Measurements from ENCODE around the gene SEC61G.

Gene SEC61G

GRCh38 chr7:54749200-54749599 lies 9.8 kb downstream of the SEC61G start:
- Histone ChIP-seq H3K4me1 (ENCODE audit: insufficient read depth, low read length) (no peaks in the 10 kb centered on the region), H3K36me3 (ENCODE audit: insufficient read depth, low read length) (peaks cover 53% of the 10 kb centered on the region), H3K27me3 (ENCODE audit: control insufficient read depth in 1 of 2, insufficient read depth in 2 of 2, low read length in 2 of 2) (no peaks in the 10 kb centered on the region), H3K9ac (ENCODE audit: low read length) (no peak overlapping the region), H3K27ac (ENCODE audit: low read depth, low read length) (no peak overlapping the region), H3K4me3 (ENCODE audit: low read depth in 1 of 2, low read length in 2 of 2) (no peak overlapping the region), H3K9me3 (ENCODE audit: low read length) (no peaks in the 10 kb centered on the region)

GRCh38 chr7:54747234-54747633 lies 11.8 kb downstream of the SEC61G start:
- Histone ChIP-seq H3K27me3 (ENCODE audit: control insufficient read depth in 1 of 2, insufficient read depth in 2 of 2, low read length in 2 of 2) (no peaks in the 10 kb centered on the region), H3K27ac (ENCODE audit: low read depth, low read length) (no peak overlapping the region), H3K4me3 (ENCODE audit: low read depth in 1 of 2, low read length in 2 of 2) (no peak overlapping the region), H3K9ac (ENCODE audit: low read length) (no peak overlapping the region), H3K9me3 (ENCODE audit: low read length) (no peaks in the 10 kb centered on the region), H3K36me3 (ENCODE audit: insufficient read depth, low read length) (peaks cover 44% of the 10 kb centered on the region), H3K4me1 (ENCODE audit: insufficient read depth, low read length) (no peaks in the 10 kb centered on the region)

GRCh38 chr7:54743580-54743979 lies 15.4 kb downstream of the SEC61G start:
- Histone ChIP-seq H3K36me3 (ENCODE audit: insufficient read depth, low read length) (peaks cover 11% of the 10 kb centered on the region), H3K9ac (ENCODE audit: low read length) (no peak overlapping the region), H3K4me3 (ENCODE audit: low read depth in 1 of 2, low read length in 2 of 2) (no peak overlapping the region), H3K9me3 (ENCODE audit: low read length) (no peaks in the 10 kb centered on the region), H3K27me3 (ENCODE audit: control insufficient read depth in 1 of 2, insufficient read depth in 2 of 2, low read length in 2 of 2) (no peaks in the 10 kb centered on the region), H3K4me1 (ENCODE audit: insufficient read depth, low read length) (no peaks in the 10 kb centered on the region), H3K27ac (ENCODE audit: low read depth, low read length) (no peak overlapping the region)

GRCh38 chr7:54738737-54739136 lies 20.3 kb downstream of the SEC61G start:
- H3K36me3 ChIP-seq (ENCODE audit: insufficient read depth, low read length) = no peaks in the 10 kb centered on the region
- no peak overlapping the region for H3K4me3 ChIP-seq (ENCODE audit: low read depth in 1 of 2, low read length in 2 of 2)
- H3K27me3 ChIP-seq (ENCODE audit: control insufficient read depth in 1 of 2, insufficient read depth in 2 of 2, low read length in 2 of 2) = no peaks in the 10 kb centered on the region
- H3K9me3 ChIP-seq (ENCODE audit: low read length) = no peaks in the 10 kb centered on the region
- no peak overlapping the region for H3K9ac ChIP-seq (ENCODE audit: low read length)
- no peak overlapping the region for H3K27ac ChIP-seq (ENCODE audit: low read depth, low read length)
- H3K4me1 ChIP-seq (ENCODE audit: insufficient read depth, low read length) = no peaks in the 10 kb centered on the region

- Histone ChIP-seq H3K9ac (ENCODE audit: low read length) (no peak overlapping the region), H3K9me3 (ENCODE audit: low read length) (no peaks in the 10 kb centered on the region), H3K4me3 (ENCODE audit: low read depth in 1 of 2, low read length in 2 of 2) (no peak overlapping the region), H3K4me1 (ENCODE audit: insufficient read depth, low read length) (no peaks in the 10 kb centered on the region), H3K36me3 (ENCODE audit: insufficient read depth, low read length) (no peaks in the 10 kb centered on the region), H3K27me3 (ENCODE audit: control insufficient read depth in 1 of 2, insufficient read depth in 2 of 2, low read length in 2 of 2) (no peaks in the 10 kb centered on the region), H3K27ac (ENCODE audit: low read depth, low read length) (no peak overlapping the region)
Observed at GRCh38 chr7:54729107-54729506, 29.9 kb downstream of the SEC61G start.

- H3K27ac ChIP-seq (ENCODE audit: low read depth, low read length) = no peak overlapping the region
- no peak overlapping the region for H3K9ac ChIP-seq (ENCODE audit: low read length)
- no peak overlapping the region for H3K4me3 ChIP-seq (ENCODE audit: low read depth in 1 of 2, low read length in 2 of 2)
- H3K4me1 ChIP-seq (ENCODE audit: insufficient read depth, low read length) = no peaks in the 10 kb centered on the region
- H3K36me3 ChIP-seq (ENCODE audit: insufficient read depth, low read length) = no peaks in the 10 kb centered on the region
- no peaks in the 10 kb centered on the region for H3K9me3 ChIP-seq (ENCODE audit: low read length)
- H3K27me3 ChIP-seq (ENCODE audit: control insufficient read depth in 1 of 2, insufficient read depth in 2 of 2, low read length in 2 of 2) = no peaks in the 10 kb centered on the region
Observed at GRCh38 chr7:54728411-54728810, 30.6 kb downstream of the SEC61G start.

GRCh38 chr7:54725255-54725654 lies 33.8 kb downstream of the SEC61G start:
- H3K27me3 ChIP-seq (ENCODE audit: control insufficient read depth in 1 of 2, insufficient read depth in 2 of 2, low read length in 2 of 2) = no peaks in the 10 kb centered on the region
- H3K4me3 ChIP-seq (ENCODE audit: low read depth in 1 of 2, low read length in 2 of 2) = no peak overlapping the region
- no peaks in the 10 kb centered on the region for H3K4me1 ChIP-seq (ENCODE audit: insufficient read depth, low read length)
- no peak overlapping the region for H3K27ac ChIP-seq (ENCODE audit: low read depth, low read length)
- no peaks in the 10 kb centered on the region for H3K36me3 ChIP-seq (ENCODE audit: insufficient read depth, low read length)
- H3K9me3 ChIP-seq (ENCODE audit: low read length) = no peaks in the 10 kb centered on the region
- no peak overlapping the region for H3K9ac ChIP-seq (ENCODE audit: low read length)

GRCh38 chr7:54722502-54722901 lies 36.5 kb downstream of the SEC61G start:
- Histone ChIP-seq H3K4me1 (ENCODE audit: insufficient read depth, low read length) (no peaks in the 10 kb centered on the region), H3K9ac (ENCODE audit: low read length) (no peak overlapping the region), H3K27me3 (ENCODE audit: control insufficient read depth in 1 of 2, insufficient read depth in 2 of 2, low read length in 2 of 2) (no peaks in the 10 kb centered on the region), H3K27ac (ENCODE audit: low read depth, low read length) (no peak overlapping the region), H3K9me3 (ENCODE audit: low read length) (no peaks in the 10 kb centered on the region), H3K4me3 (ENCODE audit: low read depth in 1 of 2, low read length in 2 of 2) (no peak overlapping the region), H3K36me3 (ENCODE audit: insufficient read depth, low read length) (no peaks in the 10 kb centered on the region)

- Histone ChIP-seq H3K27me3 (ENCODE audit: control insufficient read depth in 1 of 2, insufficient read depth in 2 of 2, low read length in 2 of 2) (no peaks in the 10 kb centered on the region), H3K9me3 (ENCODE audit: low read length) (no peaks in the 10 kb centered on the region), H3K4me1 (ENCODE audit: insufficient read depth, low read length) (no peaks in the 10 kb centered on the region), H3K4me3 (ENCODE audit: low read depth in 1 of 2, low read length in 2 of 2) (no peak overlapping the region), H3K9ac (ENCODE audit: low read length) (no peak overlapping the region), H3K36me3 (ENCODE audit: insufficient read depth, low read length) (no peaks in the 10 kb centered on the region), H3K27ac (ENCODE audit: low read depth, low read length) (no peak overlapping the region)
Observed at GRCh38 chr7:54722026-54722425, 37.0 kb downstream of the SEC61G start.

- no peaks in the 10 kb centered on the region for H3K9me3 ChIP-seq (ENCODE audit: low read length)
- no peak overlapping the region for H3K9ac ChIP-seq (ENCODE audit: low read length)
- H3K27ac ChIP-seq (ENCODE audit: low read depth, low read length) = no peak overlapping the region
- H3K4me3 ChIP-seq (ENCODE audit: low read depth in 1 of 2, low read length in 2 of 2) = no peak overlapping the region
- H3K36me3 ChIP-seq (ENCODE audit: insufficient read depth, low read length) = no peaks in the 10 kb centered on the region
- no peaks in the 10 kb centered on the region for H3K27me3 ChIP-seq (ENCODE audit: control insufficient read depth in 1 of 2, insufficient read depth in 2 of 2, low read length in 2 of 2)
- H3K4me1 ChIP-seq (ENCODE audit: insufficient read depth, low read length) = no peaks in the 10 kb centered on the region
Observed at GRCh38 chr7:54719974-54720373, 39.0 kb downstream of the SEC61G start.

- Histone ChIP-seq H3K36me3 (ENCODE audit: insufficient read depth, low read length) (no peaks in the 10 kb centered on the region), H3K9ac (ENCODE audit: low read length) (no peak overlapping the region), H3K27ac (ENCODE audit: low read depth, low read length) (no peak overlapping the region), H3K4me3 (ENCODE audit: low read depth in 1 of 2, low read length in 2 of 2) (no peak overlapping the region), H3K9me3 (ENCODE audit: low read length) (no peaks in the 10 kb centered on the region), H3K4me1 (ENCODE audit: insufficient read depth, low read length) (no peaks in the 10 kb centered on the region), H3K27me3 (ENCODE audit: control insufficient read depth in 1 of 2, insufficient read depth in 2 of 2, low read length in 2 of 2) (no peaks in the 10 kb centered on the region)
Observed at GRCh38 chr7:54719425-54719824, 39.6 kb downstream of the SEC61G start.

- H3K9me3 ChIP-seq (ENCODE audit: low read length) = no peaks in the 10 kb centered on the region
- no peaks in the 10 kb centered on the region for H3K4me1 ChIP-seq (ENCODE audit: insufficient read depth, low read length)
- no peak overlapping the region for H3K9ac ChIP-seq (ENCODE audit: low read length)
- H3K27ac ChIP-seq (ENCODE audit: low read depth, low read length) = no peak overlapping the region
- H3K36me3 ChIP-seq (ENCODE audit: insufficient read depth, low read length) = no peaks in the 10 kb centered on the region
- no peaks in the 10 kb centered on the region for H3K27me3 ChIP-seq (ENCODE audit: control insufficient read depth in 1 of 2, insufficient read depth in 2 of 2, low read length in 2 of 2)
- H3K4me3 ChIP-seq (ENCODE audit: low read depth in 1 of 2, low read length in 2 of 2) = no peak overlapping the region
Observed at GRCh38 chr7:54712820-54713219, 46.2 kb downstream of the SEC61G start.
